Trophoblast cell (in vitro differentiated cells and primary cell): Measurements from ENCODE around the gene CAMK1D.

ENCODE experiments used
- DNase-seq, 2 donors: peaks; one replicate each; pipeline ENCODE4 v3.0.0-alpha.2; 2016
- H2AFZ ChIP-seq: 2 replicates; pipeline ENCODE4 v1.6.1; 2013; ENCODE audit warnings: low read length, moderate library complexity, mild to moderate bottlenecking; ENCODE audit not compliant: insufficient read depth, poor library complexity
- H2AK5ac ChIP-seq: 2 replicates; pipeline ENCODE4 v1.6.1; 2013; ENCODE audit warnings: mild to moderate bottlenecking, low read length
- H2BK120ac ChIP-seq: 2 replicates; pipeline ENCODE4 v1.6.1; 2013; ENCODE audit warnings: low read length, mild to moderate bottlenecking, moderate library complexity; ENCODE audit not compliant: insufficient read depth, poor library complexity
- H2BK12ac ChIP-seq: 2 replicates; pipeline ENCODE4 v1.6.1; 2013; ENCODE audit warnings: mild to moderate bottlenecking, low read length, moderate library complexity
- H2BK5ac ChIP-seq: 2 replicates; pipeline ENCODE4 v1.6.1; 2013; ENCODE audit warnings: low read length, low read depth, moderate library complexity, mild to moderate bottlenecking; ENCODE audit not compliant: poor library complexity
- H3K14ac ChIP-seq: 2 replicates; pipeline ENCODE4 v1.6.1; 2013; ENCODE audit warnings: mild to moderate bottlenecking, low read length
- H3K18ac ChIP-seq: 2 replicates; pipeline ENCODE4 v1.6.1; 2013; ENCODE audit warnings: mild to moderate bottlenecking, low read length
- H3K23ac ChIP-seq: 2 replicates; pipeline ENCODE4 v1.6.1; 2013; ENCODE audit warnings: low read length
- H3K27ac ChIP-seq: 2 replicates; pipeline ENCODE4 v1.5.1; 2013; ENCODE audit warnings: low read depth, mild to moderate bottlenecking, inconsistent platforms, low read length, moderate library complexity
- H3K27me3 ChIP-seq: 2 replicates; pipeline ENCODE4 v1.6.1; 2013; ENCODE audit warnings: inconsistent platforms, mild to moderate bottlenecking, low read length, moderate library complexity; ENCODE audit not compliant: insufficient read depth
- H3K36me3 ChIP-seq, 2 experiments: 1 replicate in 1 of 2; 2 replicates in 1 of 2; pipeline ENCODE4 v1.6.1; 2013; ENCODE audit warnings: low read length in 2 of 2, mild to moderate bottlenecking in 2 of 2, moderate library complexity in 1 of 2; ENCODE audit not compliant: insufficient read depth in 2 of 2, control insufficient read depth in 1 of 2
- H3K4ac ChIP-seq: 2 replicates; pipeline ENCODE4 v1.6.1; 2013; ENCODE audit warnings: low read depth, mild to moderate bottlenecking, low read length, moderate library complexity
- H3K4me1 ChIP-seq, 2 experiments: 1 replicate in 1 of 2; 2 replicates in 1 of 2; pipeline ENCODE4 v1.6.1; 2013; ENCODE audit warnings: low read length in 2 of 2, mild to moderate bottlenecking in 2 of 2, moderate library complexity in 1 of 2; ENCODE audit not compliant: insufficient read depth in 2 of 2, control insufficient read depth in 1 of 2
- H3K4me2 ChIP-seq: 2 replicates; pipeline ENCODE4 v1.6.1; 2013; ENCODE audit warnings: inconsistent platforms, mild to moderate bottlenecking, low read length, moderate library complexity
- H3K4me3 ChIP-seq: 2 replicates; pipeline ENCODE4 v1.5.1; 2013; ENCODE audit warnings: mild to moderate bottlenecking, low read depth, low read length, inconsistent platforms
- H3K79me1 ChIP-seq: one replicate; pipeline ENCODE4 v1.6.1; 2013; ENCODE audit warnings: low read length
- H3K79me2 ChIP-seq: 2 replicates; pipeline ENCODE4 v1.6.1; 2013; ENCODE audit warnings: low read length, mild to moderate bottlenecking; ENCODE audit not compliant: control insufficient read depth, insufficient read depth, poor library complexity
- H3K9ac ChIP-seq: 2 replicates; pipeline ENCODE4 v1.6.1; 2013; ENCODE audit warnings: mild to moderate bottlenecking, low read length
- H3K9me3 ChIP-seq: 2 replicates; pipeline ENCODE4 v1.6.1; 2013; ENCODE audit warnings: low read depth, mild to moderate bottlenecking, control low read depth, inconsistent platforms, low read length; ENCODE audit not compliant: insufficient read depth
- H4K12ac ChIP-seq: 2 replicates; pipeline ENCODE4 v1.6.1; 2013; ENCODE audit warnings: low read depth, mild to moderate bottlenecking, low read length, moderate library complexity
- H4K8ac ChIP-seq: 2 replicates; pipeline ENCODE4 v1.6.1; 2013; ENCODE audit warnings: low read depth, mild to moderate bottlenecking, low read length, moderate library complexity
- H4K91ac ChIP-seq: one replicate; pipeline ENCODE4 v1.6.1; 2013; ENCODE audit warnings: low read depth, mild to moderate bottlenecking, low read length, moderate library complexity
- WGBS: extraction: QIAGEN DNeasy Blood & Tissue Kit; methylation state at CpG from one replicate; pipeline ENCODE4 v1.1.7; 2013; ENCODE audit warnings: missing lambda C conversion rate; ENCODE audit not compliant: insufficient read length, insufficient coverage; ENCODE audit errors: extremely low coverage; 5-methylcytosine and 5-hydroxymethylcytosine counted together

Gene CAMK1D

GRCh38 chr10:12743941-12744340, 394.6 kb downstream of the CAMK1D start:
- no peaks in the 10 kb centered on the region for H3K79me1 ChIP-seq
- H3K23ac ChIP-seq: no peak overlapping the region
- no peak for DNase-seq
- H3K4me1 ChIP-seq: no peaks in the 10 kb centered on the region
- no CpG with 5 or more reads among the region's 4 CpGs for WGBS
- H3K9ac ChIP-seq: no peak overlapping the region
- H2BK5ac ChIP-seq: no peak overlapping the region
- H2BK120ac ChIP-seq: no peak overlapping the region
- no peak overlapping the region for H3K4ac ChIP-seq
- H3K4me2 ChIP-seq: no peak overlapping the region
- H4K12ac ChIP-seq: no peak overlapping the region
- H3K9me3 ChIP-seq: no peaks in the 10 kb centered on the region
- H4K91ac ChIP-seq: no peak overlapping the region
- H3K79me2 ChIP-seq: no peaks in the 10 kb centered on the region
- no peak overlapping the region for H3K14ac ChIP-seq
- H2AK5ac ChIP-seq: no peak overlapping the region
- H2BK12ac ChIP-seq: no peak overlapping the region
- no peak overlapping the region for H3K27ac ChIP-seq
- H3K27me3 ChIP-seq: no peaks in the 10 kb centered on the region
- H4K8ac ChIP-seq: no peak overlapping the region
- no peak overlapping the region for H3K4me3 ChIP-seq
- H3K18ac ChIP-seq: no peak overlapping the region
- H2AFZ ChIP-seq: no peak overlapping the region
- no peaks in the 10 kb centered on the region for H3K36me3 ChIP-seq

GRCh38 chr10:12748186-12748585, 398.8 kb downstream of the CAMK1D start:
- no peaks in the 10 kb centered on the region for H3K79me2 ChIP-seq
- H3K9me3 ChIP-seq: no peaks in the 10 kb centered on the region
- no peak overlapping the region for H3K23ac ChIP-seq
- H2BK12ac ChIP-seq: no peak overlapping the region
- no peak overlapping the region for H2AFZ ChIP-seq
- no peaks in the 10 kb centered on the region for H3K4me1 ChIP-seq
- no peak overlapping the region for H2BK5ac ChIP-seq
- H3K14ac ChIP-seq: no peak overlapping the region
- no peak overlapping the region for H4K91ac ChIP-seq
- no peaks in the 10 kb centered on the region for H3K36me3 ChIP-seq
- H2BK120ac ChIP-seq: no peak overlapping the region
- H3K9ac ChIP-seq: no peak overlapping the region
- no peaks in the 10 kb centered on the region for H3K79me1 ChIP-seq
- H4K12ac ChIP-seq: no peak overlapping the region
- WGBS: no CpG with 5 or more reads among the region's 4 CpGs
- no peak overlapping the region for H3K18ac ChIP-seq
- DNase-seq: no peak
- no peak overlapping the region for H3K4me2 ChIP-seq
- H3K4ac ChIP-seq: no peak overlapping the region
- no peak overlapping the region for H2AK5ac ChIP-seq
- no peak overlapping the region for H3K27ac ChIP-seq
- H4K8ac ChIP-seq: no peak overlapping the region
- H3K27me3 ChIP-seq: no peaks in the 10 kb centered on the region
- H3K4me3 ChIP-seq: no peak overlapping the region

GRCh38 chr10:12749760-12750478, 400.6 kb downstream of the CAMK1D start:
- no peaks in the 10 kb centered on the region for H3K27me3 ChIP-seq
- no peak overlapping the region for H3K4ac ChIP-seq
- no peak overlapping the region for H3K4me3 ChIP-seq
- no peak overlapping the region for H3K4me2 ChIP-seq
- H3K79me1 ChIP-seq: no peaks in the 10 kb centered on the region
- H2BK5ac ChIP-seq: no peak overlapping the region
- no peak for DNase-seq
- H3K27ac ChIP-seq: no peak overlapping the region
- no peak overlapping the region for H4K91ac ChIP-seq
- H3K36me3 ChIP-seq: no peaks in the 10 kb centered on the region
- no CpG with 5 or more reads among the region's 14 CpGs for WGBS
- no peak overlapping the region for H3K9ac ChIP-seq
- no peak overlapping the region for H3K14ac ChIP-seq
- no peak overlapping the region for H4K8ac ChIP-seq
- H3K18ac ChIP-seq: no peak overlapping the region
- H2AK5ac ChIP-seq: no peak overlapping the region
- H3K9me3 ChIP-seq: no peaks in the 10 kb centered on the region
- no peaks in the 10 kb centered on the region for H3K79me2 ChIP-seq
- H3K23ac ChIP-seq: no peak overlapping the region
- H2BK120ac ChIP-seq: no peak overlapping the region
- H2BK12ac ChIP-seq: no peak overlapping the region
- no peaks in the 10 kb centered on the region for H3K4me1 ChIP-seq
- H2AFZ ChIP-seq: no peak overlapping the region
- H4K12ac ChIP-seq: no peak overlapping the region

GRCh38 chr10:12750526-12751201, 401.3 kb downstream of the CAMK1D start:
- Histone ChIP-seq H3K4me1 (no peaks in the 10 kb centered on the region), H2BK5ac (no peak overlapping the region), H3K27me3 (no peaks in the 10 kb centered on the region), H2AK5ac (no peak overlapping the region), H3K4me3 (no peak overlapping the region), H3K9me3 (no peaks in the 10 kb centered on the region), H4K8ac (no peak overlapping the region), H4K91ac (no peak overlapping the region), H3K14ac (no peak overlapping the region), H3K23ac (no peak overlapping the region), H3K4ac (no peak overlapping the region), H3K9ac (no peak overlapping the region), H3K79me1 (no peaks in the 10 kb centered on the region), H3K79me2 (no peaks in the 10 kb centered on the region), H3K18ac (no peak overlapping the region), H3K4me2 (no peak overlapping the region), H2BK12ac (no peak overlapping the region), H2AFZ (no peak overlapping the region), H4K12ac (no peak overlapping the region), H3K36me3 (no peaks in the 10 kb centered on the region), H2BK120ac (no peak overlapping the region), H3K27ac (no peak overlapping the region)
- DNase-seq: peak; percentile 75 to 78
- WGBS: no CpG with 5 or more reads among the region's 11 CpGs
